Measurements from ENCODE around the gene FAF2.

FAF2 gene

GRCh38 chr5:176540956-176541337 lies 92.8 kb downstream of the FAF2 start:
- no peaks in the 10 kb centered on the region for H3K27me3 ChIP-seq (ENCODE audit: insufficient read depth, low read depth, severe bottlenecking)
- DNase-seq: no peak
- TF ChIP-seq CTCF (IDR thresholded peaks at IDR 0.05; ENCODE audit: low read depth, low read length): no peak
- peaks cover 7% of the 10 kb centered on the region for H3K36me3 ChIP-seq
- peak overlapping the region; percentile 38 for H3K27ac ChIP-seq
- no peak overlapping the region for H3K4me3 ChIP-seq (ENCODE audit: low read depth, low read length)
- no peaks in the 10 kb centered on the region for H3K9me3 ChIP-seq (ENCODE audit: severe bottlenecking)

GRCh38 chr5:176541338-176542134 lies 93.4 kb downstream of the FAF2 start:
- Histone ChIP-seq H3K27ac (peak overlapping the region; percentile 28), H3K36me3 (peaks cover 1% of the 10 kb centered on the region; the same call in 1 of the 2 replicates), H3K4me3 (ENCODE audit: low read depth, low read length) (no peak overlapping the region), H3K27me3 (ENCODE audit: insufficient read depth, low read depth, severe bottlenecking) (no peaks in the 10 kb centered on the region), H3K9me3 (ENCODE audit: severe bottlenecking) (no peaks in the 10 kb centered on the region)
- no peak for TF ChIP-seq CTCF (IDR thresholded peaks at IDR 0.05; ENCODE audit: low read depth, low read length)
- peak; percentile 69 for DNase-seq

- no peak for DNase-seq
- Histone ChIP-seq H3K4me3 (ENCODE audit: low read depth, low read length) (peak overlapping the region; percentile 44), H3K27ac (peak overlapping the region; percentile 28; the same call in 1 of the 2 replicates)
These were observed 94.0 kb downstream of the FAF2 start for GRCh38 chr5:176542135-176542595.

GRCh38 chr5:176542596-176543427 lies 94.6 kb downstream of the FAF2 start:
- TF ChIP-seq CTCF (IDR thresholded peaks at IDR 0.05; ENCODE audit: low read depth, low read length): peak; percentile 36; the same call in 1 of the 2 replicates
- H3K4me3 ChIP-seq (ENCODE audit: low read depth, low read length): peak overlapping the region; percentile 52
- no peaks in the 10 kb centered on the region for H3K27me3 ChIP-seq (ENCODE audit: insufficient read depth, low read depth, severe bottlenecking)
- peak; percentile 31 for DNase-seq
- H3K9me3 ChIP-seq (ENCODE audit: severe bottlenecking): no peaks in the 10 kb centered on the region
- H3K36me3 ChIP-seq: no peaks in the 10 kb centered on the region
- peak overlapping the region; percentile 75 for H3K27ac ChIP-seq

More at GRCh38 chr5:176542135-176542595, 94.0 kb downstream of the FAF2 start:
- TF ChIP-seq CTCF (IDR thresholded peaks at IDR 0.05; ENCODE audit: low read depth, low read length): no peak
- H3K27me3 ChIP-seq (ENCODE audit: insufficient read depth, low read depth, severe bottlenecking): no peaks in the 10 kb centered on the region
- H3K9me3 ChIP-seq (ENCODE audit: severe bottlenecking): no peaks in the 10 kb centered on the region
- no peaks in the 10 kb centered on the region for H3K36me3 ChIP-seq

GRCh38 chr5:176543428-176544182 lies 95.4 kb downstream of the FAF2 start:
- Histone ChIP-seq H3K27ac (peak overlapping the region; percentile 74), H3K4me3 (ENCODE audit: low read depth, low read length) (peak overlapping the region; percentile 52), H3K36me3 (no peaks in the 10 kb centered on the region), H3K9me3 (ENCODE audit: severe bottlenecking) (no peaks in the 10 kb centered on the region), H3K27me3 (ENCODE audit: insufficient read depth, low read depth, severe bottlenecking) (no peaks in the 10 kb centered on the region)
- DNase-seq: peak; percentile 76
- no peak for TF ChIP-seq CTCF (IDR thresholded peaks at IDR 0.05; ENCODE audit: low read depth, low read length)
